Activated CD4-positive, CD25-positive, alpha-beta regulatory T cell treated with anti-CD3 and anti-CD28 coated beads, Interleukin-2, amount 50 U/mL, for 24 hours (primary cell): Measurements from ENCODE around the gene KLHL10.

ENCODE experiments used
- ATAC-seq, 2 donors: fragments of 150-1000 bp; cut with Tn5 transposase; one replicate each; pipeline ENCODE4 v1.10.0; 2021; ENCODE audit warnings: mild to moderate bottlenecking in 1 of 2, moderate library complexity in 1 of 2

Gene KLHL10

DNA sequence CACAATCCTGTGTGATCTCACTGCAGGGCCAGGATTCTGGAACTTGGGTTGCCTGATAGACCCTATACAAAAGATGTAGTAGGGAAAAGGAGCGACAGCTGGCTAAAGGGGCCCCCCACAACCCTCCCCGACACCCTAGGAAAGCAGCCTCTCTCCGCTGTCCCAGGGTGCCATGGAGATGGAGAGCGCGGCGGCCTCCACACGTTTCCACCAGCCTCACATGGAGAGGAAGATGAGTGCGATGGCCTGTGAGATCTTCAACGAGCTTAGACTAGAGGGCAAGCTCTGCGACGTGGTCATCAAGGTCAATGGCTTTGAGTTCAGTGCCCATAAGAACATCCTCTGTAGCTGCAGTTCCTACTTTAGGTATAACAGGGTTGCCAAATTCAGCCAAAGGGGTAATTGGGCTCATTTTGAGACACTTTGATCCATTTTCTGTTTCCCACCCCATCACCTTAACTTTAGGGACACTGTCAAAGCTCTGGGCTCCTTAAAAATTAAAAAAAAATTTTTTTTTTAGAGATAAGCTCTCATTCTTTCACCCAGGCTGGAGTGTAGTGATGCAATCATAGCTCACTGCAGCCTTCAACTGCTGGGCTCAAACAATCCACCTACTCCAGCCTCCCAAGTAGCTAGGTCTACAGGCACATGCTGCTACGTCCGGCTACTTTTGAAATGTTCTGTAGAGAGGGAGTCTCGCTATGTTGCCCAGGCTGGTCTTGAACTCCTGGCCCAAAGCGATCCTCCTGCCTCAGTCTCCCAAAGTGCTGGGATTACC is at the start of gene KLHL10:
Gene KLHL10 (plus strand): TSS at position 65 of the 778 bp plus-strand sequence. CDS start 108 bp downstream, at position 173.
- no peak for ATAC-seq

DNA sequence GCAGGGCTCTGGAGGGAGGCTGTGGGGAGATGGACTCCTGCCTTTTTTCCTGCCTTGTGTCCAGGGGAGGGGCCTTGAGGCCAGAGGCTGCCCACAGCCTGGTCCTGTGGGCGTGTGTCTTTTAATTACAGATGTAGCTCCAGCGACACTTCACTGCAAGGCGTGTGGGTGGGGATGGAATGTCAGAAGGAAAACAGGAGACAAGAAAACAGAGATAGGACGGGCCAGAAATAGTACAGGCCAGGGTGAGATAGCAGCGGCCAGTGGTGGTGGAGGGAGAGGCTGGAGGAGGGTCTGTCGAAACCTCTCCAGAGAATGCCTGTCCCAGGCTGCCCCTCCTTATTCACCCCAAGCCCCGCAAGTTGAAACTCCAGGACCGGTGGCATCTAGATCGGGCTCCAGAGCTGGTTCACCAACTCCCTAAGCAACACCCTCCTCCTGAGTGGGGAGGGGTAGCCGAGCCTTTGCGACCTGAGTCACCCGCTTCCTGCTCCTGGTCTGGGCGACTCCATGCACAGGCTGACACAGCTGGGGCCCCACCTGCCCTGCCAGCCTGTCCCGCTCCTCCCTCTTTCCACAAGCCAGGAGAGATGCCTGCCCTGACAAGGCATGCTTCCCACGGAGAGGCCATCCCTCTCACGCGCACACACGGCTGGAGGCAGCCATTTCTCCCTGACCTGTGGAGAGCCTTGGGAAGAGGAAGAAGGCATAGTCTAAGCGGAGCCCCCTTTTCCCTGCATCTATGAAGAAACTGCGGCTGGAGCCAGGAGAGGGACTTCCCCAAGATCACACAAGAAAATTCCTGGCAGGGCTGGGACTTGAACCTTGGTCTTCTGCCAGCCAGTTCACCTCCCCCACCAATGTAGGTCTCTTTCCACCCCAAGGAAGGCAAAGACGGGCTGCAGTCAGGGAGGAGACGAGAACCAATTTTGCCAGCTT is 44.5 kb upstream of the KLHL10 start:
- ATAC-seq = peak in 1 of 2 donors; percentile 27

DNA sequence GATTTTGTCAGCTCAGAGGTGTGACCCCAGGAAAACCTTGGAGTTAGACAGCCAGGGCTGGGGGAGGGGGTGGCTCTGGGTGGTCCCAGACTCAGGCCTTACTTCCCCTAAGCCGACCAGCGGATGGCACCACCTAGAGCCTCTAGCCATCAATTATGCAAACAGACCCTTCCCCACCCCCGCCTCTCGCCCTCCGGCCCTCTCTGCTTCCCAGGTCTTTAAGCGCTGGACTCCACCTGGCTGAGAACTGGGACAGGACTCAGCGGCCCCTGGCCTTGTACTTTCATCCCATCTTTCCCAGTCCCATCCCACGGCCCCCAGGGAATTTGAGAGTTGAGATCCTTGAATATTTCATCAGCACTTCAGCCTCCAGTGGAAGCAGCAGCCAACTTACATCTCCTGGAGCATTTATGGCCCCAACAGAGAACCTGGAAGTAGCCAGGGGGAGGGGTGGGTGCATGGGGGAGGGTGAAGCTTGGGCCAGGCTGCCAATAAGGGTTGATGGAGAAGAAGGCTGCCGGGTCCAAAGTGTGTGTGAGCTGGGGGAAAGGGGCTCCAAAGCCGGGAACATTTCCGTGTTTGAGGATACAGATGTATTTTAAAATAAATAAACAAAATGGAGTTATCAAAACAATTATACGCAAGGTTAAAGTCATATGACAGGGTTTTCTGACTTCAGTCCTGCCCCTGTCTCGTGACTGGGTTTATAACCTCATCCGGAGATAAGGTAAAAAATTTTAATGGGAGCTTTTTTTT is 43.7 kb upstream of the KLHL10 start:
- no peak for ATAC-seq

DNA sequence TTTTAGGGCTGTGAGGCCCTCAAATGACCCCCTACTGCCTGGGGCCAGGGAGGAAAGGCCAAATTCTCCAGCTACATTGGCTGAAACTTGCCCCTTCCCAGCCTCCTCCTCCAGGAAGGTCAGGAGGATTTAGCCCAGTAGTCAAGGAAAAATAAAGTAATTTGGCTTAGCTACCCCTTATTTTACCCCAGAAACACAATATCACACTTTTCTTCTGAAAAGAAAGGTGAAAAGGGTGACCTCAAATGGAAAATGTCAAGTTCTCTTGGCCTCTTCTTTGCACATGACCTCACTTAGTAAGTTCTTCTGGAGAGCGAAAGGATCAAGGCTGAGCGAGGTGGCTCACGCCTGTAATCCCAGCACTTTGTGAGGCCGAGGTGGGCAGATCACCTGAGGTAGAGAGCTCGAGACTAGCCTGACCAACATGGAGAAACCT is 43.1 kb upstream of the KLHL10 start:
- no peak for ATAC-seq

DNA sequence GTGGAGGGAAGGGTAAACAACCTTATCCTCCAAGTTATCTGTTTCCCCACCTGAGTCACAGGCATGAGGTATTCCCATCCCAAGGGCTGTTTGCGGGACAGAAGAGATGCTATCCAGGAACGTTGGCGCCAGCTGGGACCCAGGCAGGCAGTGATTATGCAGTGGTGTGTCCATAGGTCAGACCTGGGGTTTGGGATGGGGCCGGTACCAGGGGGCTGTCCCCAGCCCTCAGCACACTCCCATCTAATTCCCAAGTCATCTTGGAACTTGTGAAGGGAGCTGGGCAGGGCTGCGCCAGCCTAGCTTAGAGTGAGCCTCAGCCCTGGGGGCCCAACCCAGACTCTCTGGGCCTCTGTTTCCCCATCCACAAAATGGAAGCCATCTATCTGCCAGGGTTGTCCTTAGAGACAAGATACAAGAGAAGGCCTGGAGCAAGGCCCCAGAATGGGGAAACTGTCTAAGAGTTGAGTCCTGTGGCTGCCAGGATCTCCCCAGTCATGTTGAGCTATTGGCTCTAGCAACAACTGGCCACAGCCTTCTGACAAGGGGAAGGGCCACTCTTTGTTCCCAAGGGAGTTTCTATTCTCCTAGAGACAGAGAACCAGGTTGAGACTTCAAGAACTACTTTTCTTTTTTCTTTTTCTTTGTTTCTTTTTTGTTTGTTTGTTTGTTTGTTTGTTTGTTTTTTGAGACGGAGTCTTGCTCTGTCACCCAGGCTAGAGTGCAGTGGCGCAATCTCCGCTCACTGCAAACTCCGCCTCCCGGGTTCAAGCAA is 41.3 kb upstream of the KLHL10 start:
- ATAC-seq = no peak

DNA sequence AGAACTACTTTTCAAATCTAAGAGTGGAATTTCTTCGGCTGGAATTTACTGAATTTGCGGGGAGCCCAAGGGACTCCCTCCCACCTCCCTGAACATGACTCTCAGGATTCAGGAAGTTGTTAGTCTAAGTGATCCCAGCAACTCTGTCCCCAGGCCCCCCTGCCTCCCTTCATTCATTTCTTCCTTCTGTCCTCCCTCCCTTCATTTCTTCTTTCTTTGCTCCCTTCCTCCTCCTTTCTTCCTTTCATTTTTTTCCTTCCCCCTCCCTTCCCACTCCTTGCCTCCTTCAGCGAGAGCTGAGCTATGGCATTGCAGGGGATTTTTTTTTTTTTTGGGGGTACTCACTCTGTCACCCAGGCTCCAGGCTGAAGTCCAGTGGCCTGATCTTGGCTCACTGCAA is 40.2 kb upstream of the KLHL10 start:
- no peak for ATAC-seq

DNA sequence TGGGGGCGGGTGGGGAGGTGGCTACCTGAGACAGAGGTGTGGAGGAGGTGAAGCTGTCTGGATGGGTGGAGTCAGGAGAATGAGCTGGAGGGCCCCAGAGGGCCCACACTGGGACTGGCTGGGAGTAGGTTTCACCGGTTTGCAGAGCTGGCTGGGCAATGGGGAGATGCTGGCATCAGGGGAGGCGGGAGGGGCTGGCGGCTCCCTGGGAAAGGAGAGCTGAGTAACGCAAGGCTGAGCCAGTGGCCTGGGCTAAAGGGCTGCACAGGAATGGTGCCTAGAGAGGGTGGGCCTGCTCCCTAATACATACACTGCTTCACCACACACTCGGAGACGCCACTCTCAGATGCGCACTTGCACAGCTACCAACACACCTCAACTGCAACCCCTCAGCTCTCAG is 38.3 kb upstream of the KLHL10 start:
- ATAC-seq = no peak

DNA sequence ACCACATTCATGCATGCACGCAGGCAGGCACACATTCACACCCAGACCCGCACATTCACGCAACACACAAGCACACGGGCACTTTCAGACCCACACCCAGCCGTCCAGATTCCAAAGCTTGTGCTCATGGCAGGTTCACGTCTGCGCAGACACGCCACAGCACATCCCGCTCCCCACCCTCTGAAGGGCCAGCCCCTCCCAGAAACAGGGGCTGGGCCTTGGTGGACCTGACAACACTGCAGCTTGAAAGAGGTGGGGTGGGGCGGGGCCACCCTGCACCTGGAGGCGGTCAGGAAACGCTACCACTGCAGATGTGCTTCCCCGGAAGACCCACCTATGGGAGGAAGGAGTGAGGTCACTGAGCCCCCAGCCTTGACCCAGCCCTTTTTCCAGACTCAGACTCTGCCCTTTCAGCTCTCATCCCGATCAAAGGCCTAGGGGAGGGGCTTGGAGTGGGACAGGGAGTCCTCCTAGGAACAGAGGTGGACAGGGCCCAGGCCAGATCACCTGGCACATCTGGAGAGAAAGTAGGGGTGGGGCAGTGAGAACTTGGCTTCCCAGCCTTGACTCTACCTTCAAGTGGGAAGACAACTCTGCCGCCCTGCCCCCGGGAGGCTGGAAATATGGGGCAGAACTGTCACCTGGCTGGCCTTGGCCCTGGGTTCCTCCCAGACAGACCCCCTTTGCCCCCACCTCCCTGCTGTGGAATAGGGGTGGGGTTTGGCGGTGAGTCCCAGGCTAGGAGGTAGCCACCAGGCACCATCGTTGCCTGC is 36.8 kb upstream of the KLHL10 start:
- ATAC-seq = no peak

DNA sequence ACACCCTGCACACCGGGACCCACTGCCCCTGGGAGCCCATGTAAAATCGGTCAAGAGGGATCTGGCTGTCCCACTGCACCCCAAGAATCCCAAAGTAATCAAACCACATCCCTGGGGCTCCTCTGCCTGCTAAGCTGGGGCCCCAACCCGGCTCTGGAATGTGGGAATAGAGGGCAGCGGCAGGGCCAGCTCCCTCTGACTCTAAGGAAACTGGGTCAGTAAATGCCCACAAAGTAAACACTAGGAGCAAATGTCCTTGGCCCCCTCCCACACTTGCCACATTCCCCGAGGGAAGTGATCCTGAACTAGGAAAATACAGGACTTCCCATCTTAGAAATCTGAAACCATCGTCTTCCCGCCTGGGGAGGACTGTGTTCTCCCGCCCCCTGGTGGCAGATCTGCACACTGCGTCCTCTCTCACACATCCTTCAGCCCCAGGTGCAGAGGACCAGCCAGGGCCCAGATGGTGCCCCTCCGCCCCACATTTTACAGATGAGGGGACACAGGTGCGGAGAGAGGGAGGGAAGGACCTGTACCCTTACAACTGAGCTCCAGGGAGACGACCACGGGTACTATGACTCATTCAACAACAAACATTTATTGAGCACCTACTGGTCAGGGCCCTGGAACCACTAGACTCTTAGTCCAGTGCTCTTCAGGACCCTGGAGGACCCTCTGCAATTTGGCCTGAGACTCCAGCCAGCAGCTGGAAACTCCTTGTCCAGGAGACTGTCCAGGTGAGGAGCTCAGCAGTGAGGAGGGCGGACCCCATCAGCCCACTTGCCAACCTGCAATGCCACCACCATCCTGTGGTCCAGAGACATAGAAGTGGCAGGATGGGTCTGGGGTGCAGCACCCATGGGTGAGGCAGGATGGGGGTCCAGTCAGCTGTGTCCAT is 36.0 kb upstream of the KLHL10 start:
- peak; percentile 79 to 92 for ATAC-seq

DNA sequence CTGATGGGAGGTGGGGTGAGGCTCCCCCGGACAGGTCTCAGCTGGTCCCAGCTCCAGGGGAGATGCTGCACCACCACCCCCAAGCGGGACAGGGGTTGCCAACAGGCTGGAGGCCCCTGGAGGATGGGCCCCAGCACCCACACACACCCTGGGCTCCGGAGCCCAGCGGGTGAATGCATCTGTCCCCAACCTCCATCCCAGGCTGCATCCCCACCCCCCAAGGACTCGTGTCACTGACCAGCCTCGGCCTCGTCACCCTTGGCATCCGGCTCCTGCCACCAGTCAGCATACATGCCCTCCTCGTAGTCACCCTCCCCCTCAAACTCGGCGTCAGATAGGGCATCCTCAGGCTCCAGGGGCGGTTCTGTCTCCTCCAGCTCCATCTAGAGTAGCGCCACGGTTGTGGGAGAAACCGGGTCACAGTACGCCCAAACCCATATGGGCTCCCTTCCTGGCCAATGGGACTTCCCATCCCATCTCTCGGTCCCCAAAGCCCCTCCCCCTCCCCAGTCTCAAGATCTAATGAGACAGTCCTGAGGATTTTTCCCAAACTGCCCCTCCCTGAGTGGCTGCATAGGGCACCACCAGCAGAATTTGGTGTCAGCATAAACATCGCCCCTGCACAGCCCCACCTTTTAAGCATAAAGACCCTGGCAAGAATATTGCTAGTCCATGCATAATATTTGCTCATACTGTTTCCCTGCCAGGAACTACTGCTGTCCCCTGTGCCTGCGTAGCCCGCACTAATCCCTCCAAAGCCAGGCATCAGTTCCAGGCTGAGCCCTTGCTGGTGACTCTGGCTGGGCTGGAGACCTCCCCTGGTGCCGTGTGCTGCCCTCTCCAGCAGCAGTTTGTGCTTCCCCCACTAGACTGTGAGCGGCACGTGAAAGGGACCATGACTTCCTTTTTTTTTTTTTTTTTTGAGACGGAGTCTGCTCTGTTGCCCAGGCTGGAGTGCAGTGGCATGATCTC is 34.3 kb upstream of the KLHL10 start:
- no peak for ATAC-seq

DNA sequence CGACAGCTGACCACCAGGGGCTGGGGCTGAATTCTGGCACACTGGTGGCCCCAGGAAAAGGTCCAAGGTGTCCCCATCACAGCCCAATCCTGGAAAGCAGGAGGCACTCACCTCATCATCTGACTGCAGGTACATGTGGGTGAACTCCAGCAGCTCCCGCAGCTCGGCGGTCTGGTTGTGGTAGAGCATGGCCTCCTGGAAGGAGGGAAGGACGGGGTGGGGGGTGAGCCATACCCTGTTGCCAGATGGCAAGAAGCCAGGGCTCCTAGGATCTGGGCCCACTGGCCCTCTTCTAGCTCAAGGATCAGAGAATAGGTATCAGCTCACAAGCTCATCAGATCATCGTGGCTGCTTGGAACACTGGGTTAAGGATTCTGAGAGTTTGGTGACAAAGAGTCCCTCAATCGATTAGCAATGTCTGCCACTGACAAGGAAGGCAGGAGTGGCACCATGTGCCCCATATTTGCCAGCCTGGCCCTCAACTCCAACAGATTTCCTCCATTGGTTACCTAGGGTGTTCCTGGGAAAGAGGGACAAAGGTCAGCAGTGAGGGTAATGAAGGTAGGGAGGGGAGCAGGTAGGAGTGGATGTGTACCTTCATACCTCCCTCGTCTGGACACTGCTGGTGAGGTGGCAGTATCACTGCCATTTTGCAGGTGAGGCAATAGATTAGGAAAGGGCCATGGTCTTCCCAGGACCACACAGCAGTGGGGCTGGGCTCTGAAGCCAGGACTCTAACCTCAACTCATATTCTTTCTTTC is 30.8 kb upstream of the KLHL10 start:
- ATAC-seq = no peak

DNA sequence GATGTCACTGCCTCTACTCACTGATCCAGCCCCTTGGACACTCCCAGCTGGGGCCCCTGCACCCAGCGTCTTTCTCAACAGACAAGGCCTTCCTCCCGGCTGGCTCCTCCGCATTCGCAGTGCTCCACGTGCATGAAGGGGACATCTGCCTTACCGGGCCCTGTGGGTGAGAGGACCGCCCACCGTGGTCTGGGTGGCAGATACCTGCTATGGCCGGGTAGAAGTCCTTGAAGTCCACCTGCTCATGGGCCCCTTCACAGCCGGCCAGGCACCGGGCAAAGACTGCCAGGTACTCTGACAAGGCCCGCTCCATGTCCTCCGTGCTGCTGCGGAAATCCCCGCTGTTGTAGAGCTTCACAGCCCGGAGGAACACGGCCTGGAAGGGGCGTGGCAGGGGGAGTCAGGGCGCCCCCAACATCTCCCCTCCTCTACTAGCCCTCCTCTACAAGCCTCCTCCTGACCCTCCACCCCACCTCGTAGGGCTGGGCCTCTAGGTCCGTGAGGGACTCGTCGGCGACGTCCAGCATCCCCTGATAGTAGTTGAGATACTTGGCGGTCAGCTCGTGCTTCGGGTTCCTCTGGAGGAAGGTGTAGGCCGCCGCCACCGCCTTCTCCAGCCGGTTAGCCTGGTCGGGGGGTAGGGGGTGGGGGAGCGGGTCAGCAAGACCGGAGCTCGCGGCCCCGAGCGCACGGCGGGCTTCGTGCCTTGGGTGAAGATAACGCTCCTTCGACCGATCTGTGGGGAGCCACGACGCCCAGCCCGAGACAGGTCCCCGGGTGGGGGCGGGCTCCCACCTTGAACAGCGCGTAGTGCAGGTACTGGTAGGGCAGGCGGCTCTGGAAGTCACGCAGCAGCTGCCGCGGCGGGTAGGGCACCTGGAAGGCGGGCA is 26.7 kb upstream of the KLHL10 start:
- ATAC-seq = peak; percentile 30 to 33

DNA sequence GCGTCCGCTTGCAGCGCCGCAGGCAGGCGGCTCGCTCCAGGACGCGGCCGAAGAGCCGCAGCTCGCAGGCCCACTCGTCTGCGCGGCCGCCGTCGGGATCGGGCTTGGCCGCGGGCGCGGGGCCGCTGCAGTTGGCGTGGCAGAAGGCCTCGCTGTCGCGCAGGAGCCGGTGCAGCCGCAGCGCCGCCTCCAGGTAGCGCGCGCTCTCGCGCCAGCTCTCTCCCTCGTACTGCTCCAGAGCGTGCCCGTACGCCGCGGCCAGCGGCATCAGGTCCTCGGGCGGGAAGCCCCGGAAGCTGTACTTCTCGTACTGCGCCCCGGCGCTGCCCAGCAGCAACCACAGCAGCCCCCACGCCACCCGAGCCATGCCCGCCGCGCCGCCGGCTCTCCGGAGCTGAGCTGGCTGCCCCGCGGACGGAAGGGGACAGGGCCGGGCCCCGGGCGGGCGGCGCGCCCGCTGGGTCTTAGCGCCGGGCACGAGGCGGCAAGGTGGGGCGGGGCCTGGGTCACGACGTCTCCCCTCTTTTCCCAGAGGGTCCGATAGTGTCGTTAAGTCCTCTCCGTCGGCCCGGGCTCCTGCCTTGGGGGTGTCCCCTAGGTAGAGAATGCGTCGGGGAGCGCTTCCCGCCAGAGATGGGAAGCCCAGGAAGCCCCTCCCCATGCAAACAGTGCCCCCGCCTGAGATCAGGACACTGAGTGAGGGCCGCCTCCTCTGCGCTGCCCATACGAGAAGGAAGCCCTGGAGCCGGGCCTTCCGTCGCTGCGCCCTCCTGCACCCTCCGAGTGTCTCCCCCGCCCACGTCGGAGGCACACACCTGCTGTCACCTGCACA is 25.9 kb upstream of the KLHL10 start, which contains the start of gene P3H4:
Gene P3H4 (minus strand): TSS at position 401 of the 832 bp plus-strand sequence. CDS start 34 bp downstream, at position 367.
- ATAC-seq = peak; percentile 88 to 90

DNA sequence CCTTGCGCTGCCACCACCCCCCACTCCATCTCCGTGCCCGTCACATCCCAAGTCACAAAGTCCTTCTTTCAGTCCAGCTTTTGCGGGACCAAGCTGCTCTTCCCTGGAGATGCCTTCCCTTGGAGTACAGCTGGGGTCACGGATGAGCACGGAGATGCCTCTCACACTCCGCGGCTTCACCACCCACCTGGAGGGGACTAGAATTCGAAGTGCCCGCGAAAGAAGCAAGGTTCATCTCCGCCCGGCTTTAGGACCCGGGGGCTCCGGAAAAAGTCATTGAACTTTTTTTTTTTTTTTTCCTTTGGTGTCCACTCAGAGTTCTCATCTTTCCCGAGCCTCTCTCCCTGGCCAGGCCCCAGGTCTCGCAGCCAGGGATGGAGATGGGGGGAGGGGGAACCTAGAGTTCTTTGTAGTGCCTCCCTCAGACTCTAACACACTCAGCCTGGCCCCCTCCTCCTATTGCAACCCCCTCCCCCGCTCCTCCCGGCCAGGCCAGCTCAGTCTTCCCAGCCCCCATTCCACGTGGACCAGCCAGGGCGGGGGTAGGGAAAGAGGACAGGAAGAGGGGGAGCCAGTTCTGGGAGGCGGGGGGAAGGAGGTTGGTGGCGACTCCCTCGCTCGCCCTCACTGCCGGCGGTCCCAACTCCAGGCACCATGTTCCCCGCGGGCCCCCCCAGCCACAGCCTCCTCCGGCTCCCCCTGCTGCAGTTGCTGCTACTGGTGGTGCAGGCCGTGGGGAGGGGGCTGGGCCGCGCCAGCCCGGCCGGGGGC is 25.1 kb upstream of the KLHL10 start, which contains the start of gene FKBP10:
Gene FKBP10 (plus strand): TSS at position 624 of the 771 bp plus-strand sequence. CDS start 31 bp downstream, at position 655.
- ATAC-seq = no peak

DNA sequence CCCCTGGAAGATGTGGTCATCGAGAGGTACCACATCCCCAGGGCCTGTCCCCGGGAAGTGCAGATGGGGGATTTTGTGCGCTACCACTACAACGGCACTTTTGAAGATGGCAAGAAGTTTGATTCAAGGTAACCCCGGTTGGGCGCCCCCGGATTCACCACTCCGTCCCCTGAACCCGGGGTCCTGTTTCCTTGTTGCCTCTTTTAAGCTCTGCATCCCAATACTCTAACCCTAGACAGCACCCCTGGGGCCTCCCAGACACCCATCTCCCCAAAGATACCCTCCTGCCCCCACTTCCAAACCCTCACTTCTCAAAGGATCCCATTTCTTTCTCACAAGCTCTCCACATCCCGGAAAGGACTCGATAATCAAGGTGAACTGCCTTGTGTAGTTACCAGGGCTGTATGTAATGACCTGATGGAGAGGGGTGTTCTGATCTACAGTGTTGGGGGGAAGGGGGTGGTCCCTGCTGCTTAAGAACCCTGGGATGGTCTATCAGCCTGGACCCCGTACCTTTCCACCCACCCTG is 24.4 kb upstream of the KLHL10 start:
- no peak for ATAC-seq
